Liver (tissue), 3 donors: Measurements from ENCODE around the gene CFAP97D2.

Experiments used
- ATF3 ChIP-seq: IDR thresholded peaks from 2 replicates; pipeline ENCODE4 v1.6.1; 2016; ENCODE audit warnings: antibody characterized with exemption
- CTCF ChIP-seq: fragments of 150-350 bp; IDR thresholded peaks from 2 replicates; pipeline ENCODE4 v1.5.1; 2017; ENCODE audit warnings: improper control_type of control experiment, low read depth, low read length; ENCODE audit not compliant: missing input control
- EGR1 ChIP-seq, 2 donors: IDR thresholded peaks; 2 replicates each; pipeline ENCODE4 v1.6.1; 2016 to 2018; ENCODE audit warnings: antibody characterized with exemption in 2 of 2, low read depth in 2 of 2
- GABPA ChIP-seq, 2 donors: IDR thresholded peaks in 1 of 2; conservative IDR thresholded peaks in 1 of 2; 2 replicates each; pipeline ENCODE4 v1.6.1; 2016; ENCODE audit warnings: antibody characterized with exemption in 2 of 2, mild to moderate bottlenecking in 1 of 2, moderate library complexity in 1 of 2
- RAD21 ChIP-seq, 2 donors: IDR thresholded peaks; 2 replicates each; pipeline ENCODE4 v1.6.1; 2016; ENCODE audit warnings: antibody characterized with exemption in 2 of 2, mild to moderate bottlenecking in 2 of 2
- SP1 ChIP-seq: IDR thresholded peaks from 2 replicates; pipeline ENCODE4 v1.6.1; 2018; ENCODE audit warnings: antibody characterized with exemption, mild to moderate bottlenecking
- TAF1 ChIP-seq: conservative IDR thresholded peaks from 2 replicates; pipeline ENCODE4 v1.6.1; 2016; ENCODE audit warnings: antibody characterized with exemption, mild to moderate bottlenecking
- ZBTB33 ChIP-seq: IDR thresholded peaks from 2 replicates; pipeline ENCODE4 v1.6.1; 2016; ENCODE audit warnings: antibody characterized with exemption
- donor health status: healthy.
- donor health status: healthy.

GRCh38 chr13:114154476-114154875 lies 24.6 kb upstream of the CFAP97D2 start:
- TF ChIP-seq RAD21 (IDR thresholded peaks at IDR 0.05) (no peak), TAF1 (no peak), CTCF (no peak), ATF3 (no peak), EGR1 (IDR thresholded peaks at IDR 0.05; ENCODE audit: low read depth in 2 of 2) (no peak), SP1 (no peak), GABPA (IDR thresholded peaks at IDR 0.05 in 1 of 2, conservative IDR thresholded peaks at IDR 0.05 in 1 of 2) (no peak), ZBTB33 (no peak)
